Astrocyte (in vitro differentiated cells and primary cell): ENCODE measurements around the gene SH3BP4.

Experiments
- EZH2 ChIP-seq: IDR thresholded peaks from 2 replicates; pipeline ENCODE4 v1.6.1; 2012; ENCODE audit warnings: mild to moderate bottlenecking, low read length, inconsistent platforms; ENCODE audit not compliant: insufficient read depth
- TF ChIP-seq, protein P1 (sequence below): IDR thresholded peaks from 2 replicates; pipeline ENCODE4 v1.5.1; 2011; ENCODE audit warnings: low read depth, mild to moderate bottlenecking, inconsistent platforms, low read length, moderate library complexity; ENCODE audit not compliant: insufficient read depth

DNA sequence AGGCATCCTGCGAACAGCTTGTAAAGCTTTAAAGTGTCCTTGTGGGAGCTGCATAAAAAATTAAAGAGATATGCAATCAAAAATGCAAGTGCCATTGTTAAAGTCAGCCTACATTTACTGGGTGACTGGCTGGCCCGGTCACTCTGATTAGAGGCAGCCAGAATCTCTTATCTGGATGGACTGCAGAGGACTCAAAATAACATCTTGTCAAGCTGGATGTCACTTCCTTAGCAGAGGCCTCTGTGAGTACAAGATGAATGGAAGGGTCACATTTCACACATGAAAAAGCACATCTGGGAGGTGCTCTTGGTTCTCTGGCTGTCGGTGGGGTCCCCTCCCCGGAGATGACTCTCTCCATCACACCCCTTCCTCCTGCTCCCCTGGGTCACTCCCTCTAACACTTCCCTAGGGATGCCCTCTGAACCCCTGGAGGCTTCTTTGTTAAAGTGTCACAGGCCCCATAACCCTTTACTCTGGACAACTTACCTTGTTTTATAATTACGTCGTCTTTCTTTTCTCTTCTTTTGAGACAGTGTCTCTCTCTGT lies 122.1 kb downstream of the SH3BP4 start:
- TF ChIP-seq, protein P1, sequence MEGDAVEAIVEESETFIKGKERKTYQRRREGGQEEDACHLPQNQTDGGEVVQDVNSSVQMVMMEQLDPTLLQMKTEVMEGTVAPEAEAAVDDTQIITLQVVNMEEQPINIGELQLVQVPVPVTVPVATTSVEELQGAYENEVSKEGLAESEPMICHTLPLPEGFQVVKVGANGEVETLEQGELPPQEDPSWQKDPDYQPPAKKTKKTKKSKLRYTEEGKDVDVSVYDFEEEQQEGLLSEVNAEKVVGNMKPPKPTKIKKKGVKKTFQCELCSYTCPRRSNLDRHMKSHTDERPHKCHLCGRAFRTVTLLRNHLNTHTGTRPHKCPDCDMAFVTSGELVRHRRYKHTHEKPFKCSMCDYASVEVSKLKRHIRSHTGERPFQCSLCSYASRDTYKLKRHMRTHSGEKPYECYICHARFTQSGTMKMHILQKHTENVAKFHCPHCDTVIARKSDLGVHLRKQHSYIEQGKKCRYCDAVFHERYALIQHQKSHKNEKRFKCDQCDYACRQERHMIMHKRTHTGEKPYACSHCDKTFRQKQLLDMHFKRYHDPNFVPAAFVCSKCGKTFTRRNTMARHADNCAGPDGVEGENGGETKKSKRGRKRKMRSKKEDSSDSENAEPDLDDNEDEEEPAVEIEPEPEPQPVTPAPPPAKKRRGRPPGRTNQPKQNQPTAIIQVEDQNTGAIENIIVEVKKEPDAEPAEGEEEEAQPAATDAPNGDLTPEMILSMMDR = no peak
- TF ChIP-seq EZH2 = no peak
